ENCODE results near the gene TPM1. TPM values are rescaled to one million over a fixed set of nuclear protein-coding genes. Genes with fewer than 3 reads are reported as not detected.

Gene TPM1
- total RNA-seq, 1 experiment from 2014 or later = 748 TPM

GRCh38 chr15:63010386-63010785, 32.2 kb upstream of the TPM1 start:
- H2BK5ac ChIP-seq (ENCODE audit: insufficient read length, low read length) = no peak overlapping the region
- Mint-ChIP-seq H3K36me3 (ENCODE audit: insufficient read depth in 1 of 3, low read depth in 3 of 3) (peaks cover 0 to 17% (median 2%) of the 10 kb centered on the region in 3 experiments; a peak in 3 of 7 replicates), H3K27ac (no peak overlapping the region), H3K4me3 (no peak overlapping the region), H3K27me3 (ENCODE audit: low read depth) (peaks cover 2% of the 10 kb centered on the region), H3K9me3 (peaks cover 9 to 16% of the 10 kb centered on the region in 2 experiments), H3K4me1 (peaks cover 16 to 29% of the 10 kb centered on the region in 2 experiments)
- H3K4me1 ChIP-seq (ENCODE audit: insufficient read depth, low read length) = no peaks in the 10 kb centered on the region
- no peak overlapping the region for H3K4ac ChIP-seq (ENCODE audit: low read depth, low read length)
- no peaks in the 10 kb centered on the region for H3K79me1 ChIP-seq (ENCODE audit: insufficient read depth, low read depth, low read length, poor library complexity, severe bottlenecking)
- TF ChIP-seq CTCF (conservative IDR thresholded peaks at IDR 0.05) = no peak
- H3K18ac ChIP-seq (ENCODE audit: insufficient read length, low read depth, low read length) = no peak overlapping the region
- H3K27ac ChIP-seq (ENCODE audit: insufficient read length, low read depth, low read length) = no peak overlapping the region
- H3K4me2 ChIP-seq (ENCODE audit: insufficient read depth, insufficient read length, low read length) = no peak overlapping the region
- no peak overlapping the region for H4K91ac ChIP-seq (ENCODE audit: insufficient read length, low read depth, low read length)
- H3K9me3 ChIP-seq (ENCODE audit: control insufficient read depth, low read depth, low read length) = no peaks in the 10 kb centered on the region
- H3K14ac ChIP-seq (ENCODE audit: insufficient read depth, low read length) = no peak overlapping the region
- no peak for DNase-seq
- H3T11ph ChIP-seq (ENCODE audit: low read length) = no peak overlapping the region
- no peak overlapping the region for H2BK15ac ChIP-seq (ENCODE audit: low read depth, low read length)
- no CpG with 5 or more reads among the region's 3 CpGs for WGBS (ENCODE audit: extremely low coverage, insufficient read length, low lambda C conversion rate)
- no peak overlapping the region for H2AK5ac ChIP-seq (ENCODE audit: insufficient read length, low read length)
- no peak overlapping the region for H4K8ac ChIP-seq (replicated peaks; ENCODE audit: insufficient read length, low read depth, low read length)
- H4K5ac ChIP-seq (ENCODE audit: insufficient read length, low read depth, low read length) = no peak overlapping the region
- H3K27me3 ChIP-seq (ENCODE audit: insufficient read depth, low read length) = no peaks in the 10 kb centered on the region
- H3K23me2 ChIP-seq (ENCODE audit: insufficient read length, low read depth, low read length, poor library complexity, severe bottlenecking) = no peaks in the 10 kb centered on the region
- no peak overlapping the region for H2AFZ ChIP-seq (ENCODE audit: low read length)
- H3K9ac ChIP-seq (ENCODE audit: extremely low read depth, insufficient read length, low read length) = no peak overlapping the region
- no peak overlapping the region for H2BK20ac ChIP-seq (ENCODE audit: low read depth, low read length, poor library complexity, severe bottlenecking)
- H4K20me1 ChIP-seq (ENCODE audit: control insufficient read depth, insufficient read depth, insufficient read length) = no peaks in the 10 kb centered on the region
- H3K56ac ChIP-seq (ENCODE audit: insufficient read length, low read depth, low read length) = no peak overlapping the region
- H3K79me2 ChIP-seq (ENCODE audit: insufficient read depth, low read length) = no peaks in the 10 kb centered on the region
- no peak overlapping the region for H2BK12ac ChIP-seq (ENCODE audit: insufficient read length, low read depth, low read length)
- H2BK120ac ChIP-seq (ENCODE audit: low read depth, low read length, poor library complexity, severe bottlenecking) = no peak overlapping the region
- no peak overlapping the region for H3K23ac ChIP-seq (ENCODE audit: insufficient read length, low read depth, low read length)

Measured in H9 (cell line).